Measurements from ENCODE around the gene PFAS. TPM values are rescaled to one million over a fixed set of nuclear protein-coding genes. Genes with fewer than 3 reads are reported as not detected.
"Not testable (repeated sequence)": the region's sequence is repeated elsewhere in the genome, so short reads cannot be mapped to it uniquely, and the experiment has no call there.

Gene PFAS
- total and polyA plus RNA-seq, 2 experiments from 2014 or later, result 96.1 to 168 TPM

- Histone ChIP-seq H3K4me2 (no peak overlapping the region), H3K27me3 (ENCODE audit: insufficient read depth) (no peaks in the 10 kb centered on the region), H3K4me3 (no peak overlapping the region), H3F3A (replicated peaks; ENCODE audit: low read depth) (peaks cover 18% of the 10 kb centered on the region), H3K36me3 (ENCODE audit: insufficient read depth) (peaks cover 1% of the 10 kb centered on the region), H3K27ac (ENCODE audit: low read depth) (no peak overlapping the region), H2AFZ (no peak overlapping the region), H3K79me2 (replicated peaks; ENCODE audit: insufficient read depth) (peaks cover 24% of the 10 kb centered on the region), H3K4me1 (ENCODE audit: insufficient read depth) (peaks cover 12% of the 10 kb centered on the region), H3K9me2 (ENCODE audit: insufficient read depth) (no peaks in the 10 kb centered on the region), H4K20me1 (replicated peaks; ENCODE audit: insufficient read depth) (peaks cover 14% of the 10 kb centered on the region; the same call in 1 of the 2 replicates)
- peaks cover 12% of the 10 kb centered on the region for H3K27me3 Mint-ChIP-seq (ENCODE audit: insufficient read depth, low read depth, poor library complexity)
- no peak overlapping the region; the same call in 2 of the 3 replicates for H3K4me3 Mint-ChIP-seq
- H3K4me1 Mint-ChIP-seq, result peaks cover 12% of the 10 kb centered on the region
- DNase-seq (ENCODE audit: low spot score) (no peak), ATAC-seq (no peak)
- H3K36me3 Mint-ChIP-seq (ENCODE audit: low read depth), result peaks cover 19% of the 10 kb centered on the region
- no peak for TF ChIP-seq ETS1 (IDR thresholded peaks at IDR 0.05)
- no peak for TF ChIP-seq POLR2AphosphoS5 (IDR thresholded peaks at IDR 0.05; ENCODE audit: low read depth)
- TF ChIP-seq STAT1 (IDR thresholded peaks at IDR 0.05; ENCODE audit: unreplicated experiment), result no peak
- no peak for TF ChIP-seq EZH2 (IDR thresholded peaks at IDR 0.05; ENCODE audit: low read depth, unreplicated experiment)
- TF ChIP-seq CREB1 (CRISPR knock-in tag; IDR thresholded peaks at IDR 0.05; ENCODE audit: low read depth), result no peak
- TF ChIP-seq ZNF114 (CRISPR knock-in tag; IDR thresholded peaks at IDR 0.05), result no peak
- TF ChIP-seq ZNF462 (CRISPR knock-in tag; IDR thresholded peaks at IDR 0.05), result no peak
- TF ChIP-seq EZH2phosphoT487 (IDR thresholded peaks at IDR 0.05; ENCODE audit: unreplicated experiment), result no peak
- H3K9me3 Mint-ChIP-seq, result no peaks in the 10 kb centered on the region; the same call in 2 of the 3 replicates
- no peak overlapping the region for H3K27ac Mint-ChIP-seq
Observed at GRCh38 chr17:8212312-8213180, 36.5 kb upstream of the PFAS start.

GRCh38 chr17:8214000-8214399 lies 35.1 kb upstream of the PFAS start:
- DNase-seq (ENCODE audit: low spot score); H3K27me3 ChIP-seq (ENCODE audit: insufficient read depth); H3K9me3 Mint-ChIP-seq; H3K4me3 Mint-ChIP-seq; H3K4me2 ChIP-seq; H3K4me1 ChIP-seq (ENCODE audit: insufficient read depth); H3K36me3 ChIP-seq (ENCODE audit: insufficient read depth); H4K20me1 ChIP-seq (replicated peaks; ENCODE audit: insufficient read depth); H3K27ac Mint-ChIP-seq; H3K36me3 Mint-ChIP-seq (ENCODE audit: low read depth); H3K9me2 ChIP-seq (ENCODE audit: insufficient read depth); H3K4me3 ChIP-seq; H2AFZ ChIP-seq; H3K27ac ChIP-seq (ENCODE audit: low read depth); ATAC-seq; H3K79me2 ChIP-seq (replicated peaks; ENCODE audit: insufficient read depth): not testable (repeated sequence)
- Mint-ChIP-seq H3K4me1 (peaks cover 12% of the 10 kb centered on the region), H3K27me3 (ENCODE audit: insufficient read depth, low read depth, poor library complexity) (peaks cover 14% of the 10 kb centered on the region)
- H3F3A ChIP-seq (replicated peaks; ENCODE audit: low read depth), result peaks cover 15% of the 10 kb centered on the region; the same call in 1 of the 2 replicates

All from GM23338 (cell line).